HCEC 1CT (cell line): Measurements from ENCODE around the gene PMEL.

Source experiments
- DNase-seq: peaks from one replicate; pipeline ENCODE4 v3.0.0-alpha.2; 2017

Gene PMEL

DNA sequence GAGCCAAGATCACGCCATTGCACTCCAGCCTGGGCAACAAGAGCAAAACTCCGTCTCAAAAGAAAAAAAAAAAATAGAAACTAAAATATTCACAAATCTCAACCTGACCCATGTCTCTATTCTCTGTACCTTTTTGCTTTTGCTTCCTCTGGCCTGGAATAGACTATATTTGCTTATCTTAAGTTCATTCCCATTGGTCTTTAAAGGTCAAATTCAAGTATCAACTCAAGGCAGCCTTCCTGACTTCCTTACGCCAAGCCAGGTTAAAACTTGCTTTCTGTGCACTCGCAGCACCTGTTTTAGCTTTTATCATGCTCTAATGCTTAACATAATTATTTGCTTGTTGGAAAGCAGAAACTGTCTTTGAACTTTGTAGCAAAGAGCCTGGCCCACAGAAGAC lies 52.9 kb downstream of the PMEL start:
- no peak for DNase-seq

GRCh38 chr12:55909513-55909884 lies 56.3 kb downstream of the PMEL start:
- no peak for DNase-seq

DNA sequence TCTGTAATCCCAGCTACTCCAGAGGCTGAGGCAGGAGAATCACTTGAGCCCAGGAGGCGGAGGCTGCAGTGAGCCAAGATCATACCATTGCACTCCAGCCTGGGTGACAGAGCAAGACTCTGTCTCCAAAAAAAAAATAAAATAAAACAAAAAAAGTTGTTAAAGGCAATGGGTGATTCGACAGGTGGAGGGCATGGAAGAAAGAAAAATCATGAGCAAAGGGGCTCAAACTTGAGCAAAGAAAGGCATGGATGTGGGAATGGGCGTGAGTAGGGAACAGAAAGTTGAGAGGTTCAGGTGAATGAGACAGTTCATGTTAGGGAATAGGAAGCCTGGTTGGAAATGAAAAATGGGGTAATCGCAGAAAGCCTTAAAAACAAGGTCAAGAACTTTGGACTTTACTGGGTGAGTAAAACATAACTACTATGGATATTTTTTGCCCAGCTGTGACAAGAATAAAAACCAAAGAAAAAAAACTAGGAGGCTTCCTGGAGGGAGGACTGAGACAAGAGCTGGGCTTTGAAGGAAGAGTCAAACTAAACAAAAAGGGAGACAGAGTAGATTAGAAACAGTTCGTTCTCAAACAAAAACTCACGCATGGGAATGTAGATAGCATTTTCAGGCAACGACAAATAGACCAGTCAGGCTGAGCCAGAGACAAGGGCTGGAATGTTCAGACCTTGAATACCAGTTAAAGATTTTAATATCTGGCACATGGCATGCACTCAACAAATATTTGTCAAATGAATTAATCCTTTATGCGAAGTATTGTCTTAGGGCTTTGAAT lies 56.9 kb downstream of the PMEL start:
- DNase-seq = no peak

DNA sequence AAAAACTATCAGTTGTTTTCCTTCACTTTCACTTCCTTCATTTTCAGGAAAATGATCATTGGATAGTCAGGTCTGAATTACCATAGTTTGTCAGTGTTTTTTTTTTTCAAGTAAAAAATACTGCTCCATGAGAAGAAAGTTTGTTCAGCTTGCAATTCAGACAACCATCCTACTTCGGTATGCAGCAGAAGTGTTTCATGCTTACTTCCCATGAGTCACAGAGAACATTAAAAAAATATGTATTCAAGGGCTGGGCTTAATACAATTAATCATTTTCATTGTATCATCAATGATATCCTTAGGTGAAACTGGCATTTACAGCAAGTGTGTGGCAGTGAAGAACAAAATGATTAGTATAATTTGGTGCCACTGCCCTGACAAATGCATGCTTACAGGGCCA lies 59.8 kb downstream of the PMEL start:
- DNase-seq = peak; percentile 79
